ENCODE data around the gene TOP3B.

- TF ChIP-seq EZH2 (IDR thresholded peaks at IDR 0.05; ENCODE audit: low read length, unreplicated experiment): no peak
- TF ChIP-seq, protein P1, sequence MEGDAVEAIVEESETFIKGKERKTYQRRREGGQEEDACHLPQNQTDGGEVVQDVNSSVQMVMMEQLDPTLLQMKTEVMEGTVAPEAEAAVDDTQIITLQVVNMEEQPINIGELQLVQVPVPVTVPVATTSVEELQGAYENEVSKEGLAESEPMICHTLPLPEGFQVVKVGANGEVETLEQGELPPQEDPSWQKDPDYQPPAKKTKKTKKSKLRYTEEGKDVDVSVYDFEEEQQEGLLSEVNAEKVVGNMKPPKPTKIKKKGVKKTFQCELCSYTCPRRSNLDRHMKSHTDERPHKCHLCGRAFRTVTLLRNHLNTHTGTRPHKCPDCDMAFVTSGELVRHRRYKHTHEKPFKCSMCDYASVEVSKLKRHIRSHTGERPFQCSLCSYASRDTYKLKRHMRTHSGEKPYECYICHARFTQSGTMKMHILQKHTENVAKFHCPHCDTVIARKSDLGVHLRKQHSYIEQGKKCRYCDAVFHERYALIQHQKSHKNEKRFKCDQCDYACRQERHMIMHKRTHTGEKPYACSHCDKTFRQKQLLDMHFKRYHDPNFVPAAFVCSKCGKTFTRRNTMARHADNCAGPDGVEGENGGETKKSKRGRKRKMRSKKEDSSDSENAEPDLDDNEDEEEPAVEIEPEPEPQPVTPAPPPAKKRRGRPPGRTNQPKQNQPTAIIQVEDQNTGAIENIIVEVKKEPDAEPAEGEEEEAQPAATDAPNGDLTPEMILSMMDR (conservative IDR thresholded peaks at IDR 0.05; ENCODE audit: low read depth, low read length): no peak
These were observed 36.5 kb upstream of the TOP3B start for GRCh38 chr22:22018825-22019658.

All from PC-3 (cell line).